GM12891 (cell line): ENCODE measurements around the gene CSNK1G3.

ENCODE experiments used
- PAX5 ChIP-seq: IDR thresholded peaks from 2 replicates; pipeline ENCODE4 v1.6.1; 2011; ENCODE audit warnings: low read length, moderate library complexity, mild to moderate bottlenecking; ENCODE audit not compliant: insufficient read depth, severe bottlenecking
- POLR2A ChIP-seq: IDR thresholded peaks from 2 replicates; pipeline ENCODE4 v1.6.1; 2011; ENCODE audit warnings: low read depth, low read length, control low read depth
- POLR2AphosphoS5 ChIP-seq: IDR thresholded peaks from 2 replicates; pipeline ENCODE4 v1.6.1; 2011; ENCODE audit warnings: low read depth, low read length, control low read depth

DNA sequence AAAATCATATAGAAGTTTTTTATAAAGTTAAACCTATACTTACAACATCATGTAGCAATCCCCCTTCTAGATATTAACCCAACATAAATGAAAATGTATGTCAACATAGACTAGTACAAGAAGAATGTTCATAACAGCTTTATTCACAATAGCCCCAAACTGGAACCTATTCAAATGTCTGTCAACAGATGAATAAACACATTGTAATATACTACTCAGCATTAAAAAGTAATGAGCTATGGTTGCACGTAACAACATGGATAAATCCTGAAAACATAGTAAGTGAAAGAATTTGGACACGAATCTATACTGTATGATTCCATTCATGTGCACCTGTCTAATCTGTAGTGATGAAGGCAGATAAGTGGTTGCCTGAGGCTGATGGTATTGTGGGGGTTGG, 73.9 kb downstream of the CSNK1G3 start:
- TF ChIP-seq PAX5 (no peak), POLR2A (no peak), POLR2AphosphoS5 (no peak)
